Heart right ventricle (tissue), 16 donors: ENCODE data around the gene PLCG1. TPM values are rescaled to one million over a fixed set of nuclear protein-coding genes. Genes with fewer than 3 reads are reported as not detected.

Experiments used
- ATAC-seq, 8 donors: fragments of 200-7000 bp; cut with Tn5 transposase; one replicate each; pipeline ENCODE4 v1.9.1; 2020; ENCODE audit warnings: mild to moderate bottlenecking in 8 of 8, moderate library complexity in 8 of 8, moderate number of reproducible peaks in 1 of 8
- DNase-seq, 2 donors: peaks; one replicate each; pipeline ENCODE4 v3.0.0-alpha.2; 2020
- H3K27ac ChIP-seq, 10 donors: fragments of 200-600 bp; sonication (generic) in 2 of 10; one replicate each; pipeline versions ENCODE4 v1.5.0 to v1.8.0; 2020 to 2022; ENCODE audit warnings: mild to moderate bottlenecking in 3 of 10
- H3K27me3 ChIP-seq, 7 donors: fragments of 200-600 bp; one replicate each; pipeline ENCODE4 v1.8.0; 2021 to 2022; ENCODE audit warnings: mild to moderate bottlenecking in 2 of 7
- H3K36me3 ChIP-seq, 9 donors: fragments of 200-600 bp; sonication (generic) in 1 of 9; one replicate each; pipeline versions ENCODE4 v1.5.0 to v1.8.0; 2020 to 2022; ENCODE audit warnings: mild to moderate bottlenecking in 2 of 9
- H3K4me1 ChIP-seq, 9 donors: fragments of 200-600 bp; sonication (generic) in 1 of 9; one replicate each; pipeline versions ENCODE4 v1.5.0 to v1.8.0; 2020 to 2022; ENCODE audit warnings: mild to moderate bottlenecking in 4 of 9
- H3K4me3 ChIP-seq, 10 donors: fragments of 200-600 bp; sonication (generic) in 2 of 10; one replicate each; pipeline versions ENCODE4 v1.5.0 to v1.8.0; 2020 to 2022; ENCODE audit warnings: mild to moderate bottlenecking in 7 of 10, moderate library complexity in 2 of 10
- H3K9me3 ChIP-seq, 11 donors: fragments of 200-600 bp in 10 of 11; sonication (generic) in 2 of 11; one replicate each; pipeline versions ENCODE4 v1.5.0 to v1.8.0; 2013 to 2022; ENCODE audit warnings: mild to moderate bottlenecking in 2 of 11, control low read depth in 1 of 11, moderate library complexity in 1 of 11
- CTCF ChIP-seq, 9 donors: fragments of 200-600 bp; sonication (generic) in 2 of 9; IDR thresholded peaks; one replicate each; pipeline versions ENCODE4 v1.5.0 to v1.8.0; 2021 to 2022; ENCODE audit warnings: antibody characterized with exemption in 9 of 9, mild to moderate bottlenecking in 5 of 9, moderate library complexity in 1 of 9
- WGBS, 2 donors: extraction: QIAGEN DNeasy Blood & Tissue Kit; methylation state at CpG; one replicate each; pipeline ENCODE4 v1.1.7; 2013; ENCODE audit warnings: inconsistent platforms in 1 of 2; 5-methylcytosine and 5-hydroxymethylcytosine counted together
- intact Hi-C, 10 donors: fragments of 100-400 bp; cut with DNase I; formaldehyde crosslinking; loops; one replicate each; pipeline versions ENCODE4 v1.11.1 to v1.14.2; 2022
- polyA plus RNA-seq, 2 donors: library from polyadenylated mRNA; stranded (reverse); fragments of 200-250 nt; gene quantifications; one replicate each; pipeline ENCODE4 v1.2.3, GENCODE V29; 2013
- total RNA-seq, 10 donors: library from RNA; stranded (reverse); fragmentation: NEBNext Ultra II Directional in 3 of 10; extraction: Animal tissue kit (Norgen Biotek cat#: 25700) in 3 of 10; gene quantifications; one replicate each; pipeline versions ENCODE4 v1.2.1 to v1.2.4, GENCODE V29; 2021 to 2023
- donor health status: Arrhythmogenic right ventricular cardiomyopathy.
- donor health status: ischemic (EF 13 %, LVEDD 7.1; RV severe dilation, severe dysfunction).
- donor health status: healthy with polysubstance abuse.
- donor health status: DM: no; HTN: yes; CAD: no.
- donor health status: DM: no; HTN: no; CAD: no.
- donor health status: ischemic (EF 25% LVEDD 6.9; RV normal size, moderate dysfunction).
- donor health status: ischemic (EF 25% LVEDD 5.7; RV mildly dilated, moderate dysfunction).
- donor health status: healthy.
- donor health status: DM: yes; HTN: yes; CAD: no.
- donor health status: Ischemic cardiomyopathy.
- donor health status: ischemic (EF 35%, LVEDD 5.7; RV mildly dilated, moderate dysfunction).
- donor health status: nonischemic (EF 11% LVEDD 7.7; RV severe dilation, severe dysfunction).
- donor health status: DM: yes; HTN: yes; CAD: no.
- donor health status: PGD.
- donor health status: ischemic (EF 29% LVEDD 5.4; RV normal size, mild dysfunction).
- donor health status: nonischemic (EF 23%, LVEDD 6.1; RV moderate dilation, normal function).

The PLCG1 gene
- total and polyA plus RNA-seq, 12 donors, result 36.6 to 81.7 (median 47.9) TPM

- H3K27me3 ChIP-seq, result peaks cover 0 to 9% (median 0%) of the 10 kb centered on the region in 7 donors
- H3K36me3 ChIP-seq, result no peaks in the 10 kb centered on the region
- TF ChIP-seq CTCF (IDR thresholded peaks at IDR 0.05), result no peak
- no peaks in the 10 kb centered on the region for H3K9me3 ChIP-seq
- no peak for ATAC-seq
- H3K4me3 ChIP-seq, result no peak overlapping the region
- 88 to 93% methylated on average over 7 of the region's 7 CpGs for WGBS, 2 donors
- no peak for DNase-seq
- no peak overlapping the region for H3K27ac ChIP-seq
- intact Hi-C loops, result loop anchor here in 6 of 10 donors (2.0 to 10.0 kb wide), 6 partner anchors 98 to 281 kb away; partner anchors contain the start of gene LPIN3 (in 2 of the 6)
- peaks cover 4 to 27% (median 18%) of the 10 kb centered on the region in 9 donors for H3K4me1 ChIP-seq
Measured at GRCh38 chr20:41133709-41134361, 3.5 kb upstream of the PLCG1 start.

- H3K27ac ChIP-seq, result no peak overlapping the region
- intact Hi-C loops, result loop anchor here in 7 of 10 donors (1.0 to 10.0 kb wide), 10 partner anchors 38 to 280 kb away; partner anchors contain the start of gene LPIN3 (in 3 of the 7)
- 90% methylated on average over 9 of the region's 9 CpGs for WGBS, 2 donors
- no peaks in the 10 kb centered on the region for H3K36me3 ChIP-seq
- no peak overlapping the region for H3K4me3 ChIP-seq
- no peaks in the 10 kb centered on the region for H3K9me3 ChIP-seq
- DNase-seq, result no peak
- no peak for TF ChIP-seq CTCF (IDR thresholded peaks at IDR 0.05)
- H3K4me1 ChIP-seq, result peaks cover 4 to 34% (median 26%) of the 10 kb centered on the region in 9 donors
- ATAC-seq, result no peak
- H3K27me3 ChIP-seq, result peaks cover 0 to 9% (median 0%) of the 10 kb centered on the region in 7 donors
Measured at GRCh38 chr20:41134362-41135186, 2.8 kb upstream of the PLCG1 start.

GRCh38 chr20:41135187-41135887 is 2.0 kb upstream of the PLCG1 start:
- whole genome bisulfite sequencing, 2 donors, result 47 to 53% methylated on average over 13 of the region's 13 CpGs
- no peaks in the 10 kb centered on the region for H3K36me3 ChIP-seq
- peak in 1 of 2 donors; percentile 40 for DNase-seq

More at GRCh38 chr20:41135187-41135887, 2.0 kb upstream of the PLCG1 start:
- intact Hi-C loops, result loop anchor here in 6 of 10 donors (1.0 to 10.0 kb wide), 10 partner anchors 37 to 279 kb away; partner anchors contain the start of gene LPIN3 (in 3 of the 6)
- TF ChIP-seq CTCF (IDR thresholded peaks at IDR 0.05), result peak; percentile 59 to 83 (median 76)
- no peaks in the 10 kb centered on the region for H3K9me3 ChIP-seq
- peak in 1 of 8 donors; percentile 22 for ATAC-seq
- H3K27me3 ChIP-seq, result peaks cover 0 to 9% (median 0%) of the 10 kb centered on the region in 7 donors
- H3K27ac ChIP-seq, result peak overlapping the region in 5 of 10 donors; percentile 9 to 100 (median 37)
- H3K4me1 ChIP-seq, result peaks cover 6 to 42% (median 33%) of the 10 kb centered on the region in 9 donors
- H3K4me3 ChIP-seq, result no peak overlapping the region
